Ishikawa (cell line): ENCODE data around the gene COQ10B.

Source experiments
- CEBPB ChIP-seq: IDR thresholded peaks from 2 replicates; pipeline ENCODE4 v1.6.1; 2012
- EGR1 ChIP-seq: IDR thresholded peaks from 2 replicates; pipeline ENCODE4 v1.6.1; 2012
- EP300 ChIP-seq: IDR thresholded peaks from 2 replicates; pipeline ENCODE4 v1.6.1; 2012; ENCODE audit warnings: borderline replicate concordance
- MAX ChIP-seq: IDR thresholded peaks from 2 replicates; pipeline ENCODE4 v1.6.1; 2012
- REST ChIP-seq: IDR thresholded peaks from 2 replicates; pipeline ENCODE4 v1.6.1; 2012; ENCODE audit warnings: low read depth, mild to moderate bottlenecking
- TAF1 ChIP-seq: IDR thresholded peaks from 2 replicates; pipeline ENCODE4 v1.6.1; 2012; ENCODE audit warnings: low read depth, mild to moderate bottlenecking
- TEAD4 ChIP-seq: IDR thresholded peaks from 2 replicates; pipeline ENCODE4 v1.6.1; 2012
- YY1 ChIP-seq: IDR thresholded peaks from 2 replicates; pipeline ENCODE4 v1.6.1; 2012; ENCODE audit warnings: low read depth

GRCh38 chr2:197515739-197516392, 62.5 kb downstream of the COQ10B start, which contains the start of gene MOB4:
- peak; percentile 98 for TF ChIP-seq EP300
- peak; percentile 92 for TF ChIP-seq YY1
- TF ChIP-seq EGR1: no peak; the same call in 1 of the 2 replicates
- TF ChIP-seq MAX: peak; percentile 94
- peak; percentile 59 for TF ChIP-seq TEAD4
- TF ChIP-seq CEBPB: no peak
- TF ChIP-seq TAF1: peak; percentile 96
- no peak for TF ChIP-seq REST
